GM18870 (cell line): Measurements from ENCODE around the gene IL27RA.

Source experiments
- ATAC-seq: cut with Tn5 transposase; IDR thresholded peaks from one replicate; pipeline ENCODE4 v1.9.1; 2021; ENCODE audit warnings: moderate library complexity; ENCODE audit not compliant: unreplicated experiment

The IL27RA gene

DNA sequence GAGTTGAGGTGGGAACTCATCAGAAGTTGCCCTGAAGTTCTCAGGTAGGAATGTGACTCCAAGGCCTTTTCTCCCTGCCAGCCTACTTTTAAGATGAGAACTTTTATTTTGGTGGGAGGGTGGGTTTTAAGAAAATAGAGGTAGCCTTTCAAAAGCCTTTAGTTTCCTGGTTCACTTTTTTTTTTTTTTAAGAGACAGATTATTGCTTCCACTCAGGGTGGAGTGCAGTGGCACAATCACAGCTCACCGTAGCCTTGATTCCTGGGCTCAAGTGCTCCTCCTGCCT, 51.1 kb downstream of the IL27RA start:
- no peak for ATAC-seq

DNA sequence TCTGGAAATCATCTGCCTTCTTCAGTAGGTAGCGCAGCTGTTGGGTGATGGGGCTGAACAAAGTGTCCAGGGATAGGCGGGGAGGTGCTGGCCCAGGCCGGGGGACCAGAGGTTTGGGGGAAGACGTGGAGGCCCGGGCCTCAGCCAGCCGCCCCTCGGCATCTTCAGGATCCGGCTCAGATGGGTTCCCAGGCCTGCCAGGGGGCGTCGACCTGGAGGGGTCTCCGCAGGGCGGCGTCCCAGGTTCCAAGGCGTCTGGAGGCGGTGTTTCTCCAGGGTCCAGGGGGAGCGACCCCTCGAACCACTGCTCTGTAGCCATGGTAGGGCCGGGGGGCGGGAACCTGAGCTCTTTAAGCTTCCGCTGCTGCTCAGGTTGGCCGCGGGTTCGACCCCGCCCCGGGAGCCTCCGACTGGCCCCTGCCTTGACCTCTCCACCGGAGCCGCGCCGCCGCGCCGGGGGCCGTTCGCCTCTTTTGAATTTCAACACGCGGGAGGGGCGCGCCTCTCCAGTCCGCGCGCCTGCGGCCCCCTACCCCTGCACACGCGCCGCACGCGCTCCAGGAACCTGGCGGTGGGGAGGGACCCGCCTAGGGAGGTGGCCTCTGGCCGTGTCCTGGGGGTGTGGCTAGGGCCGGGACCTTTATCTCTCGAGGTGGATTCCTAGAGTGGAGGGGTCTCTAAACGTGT, 53.9 kb downstream of the IL27RA start, which contains the start of gene C19orf67:
Gene C19orf67 (minus strand): TSS at position 475 of the 687 bp plus-strand sequence. CDS start 156 bp downstream, at position 319.
- ATAC-seq, result no peak

DNA sequence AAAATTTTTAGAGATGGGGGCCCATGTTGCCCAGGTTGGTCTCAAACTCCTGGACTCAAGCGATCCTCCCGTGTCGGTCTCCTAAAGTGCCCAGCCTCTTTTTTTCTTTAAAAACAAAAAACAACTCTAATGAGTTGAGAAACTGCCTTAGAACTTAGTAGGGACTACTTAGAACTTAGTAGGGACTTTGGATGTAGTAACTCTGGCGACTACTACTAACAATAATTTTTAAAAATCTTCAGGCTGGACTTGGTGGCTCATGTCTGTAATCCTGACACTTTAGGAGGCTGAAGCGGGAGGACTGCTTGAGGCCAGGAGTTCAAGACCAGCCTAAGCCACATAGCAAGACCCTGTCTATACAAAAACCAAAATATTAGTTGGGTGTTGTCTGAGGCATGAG, 54.5 kb downstream of the IL27RA start:
- ATAC-seq, result no peak

DNA sequence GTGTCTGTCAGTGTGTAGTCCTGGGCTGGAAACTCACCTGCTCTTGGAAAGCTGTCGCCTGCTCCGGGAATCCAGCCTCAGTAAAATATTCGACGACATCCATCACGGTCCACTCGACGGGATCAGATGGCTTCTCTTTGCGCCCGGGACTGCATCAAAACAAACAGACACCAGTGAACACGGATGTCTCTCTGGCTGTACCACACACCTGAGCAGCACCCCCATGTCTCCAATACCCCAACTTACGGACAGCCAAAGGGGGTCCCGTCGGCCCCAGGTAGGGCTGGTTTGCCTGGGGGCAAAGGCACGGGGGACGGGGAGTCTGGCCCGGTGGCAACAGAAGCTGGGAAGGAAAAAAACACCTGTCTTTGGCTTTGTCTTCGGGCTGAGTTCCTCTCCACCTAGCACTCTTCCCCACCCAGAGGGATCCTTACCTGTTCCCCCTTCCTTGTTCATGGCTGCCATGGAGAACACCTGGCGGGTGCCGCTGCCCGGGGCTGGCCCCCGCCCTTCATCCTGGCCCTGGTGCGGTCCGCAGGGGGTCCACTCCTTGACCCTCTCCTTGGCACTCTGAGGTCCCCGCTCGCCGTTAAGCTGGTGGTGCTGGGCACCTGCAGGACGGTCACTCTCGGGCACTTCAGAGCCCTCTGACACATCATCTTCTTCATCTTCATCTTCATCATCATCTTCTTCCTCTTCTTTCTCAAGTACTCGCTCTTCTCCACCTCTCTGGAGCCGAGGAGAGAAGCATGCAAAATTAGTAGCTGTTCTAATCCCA, 57.3 kb downstream of the IL27RA start:
- ATAC-seq, result no peak

DNA sequence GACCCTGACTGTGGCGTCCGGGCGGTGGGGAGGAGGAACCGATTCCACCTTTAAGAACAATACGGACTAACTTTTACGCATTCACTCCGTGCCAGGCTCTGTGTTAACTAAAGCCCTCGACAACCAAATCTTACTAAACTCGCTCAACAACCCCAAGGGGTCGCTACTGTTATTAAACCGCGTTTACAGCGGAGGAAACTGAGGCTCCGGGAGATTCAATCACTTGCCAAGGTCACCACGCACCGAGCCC, 57.8 kb downstream of the IL27RA start:
- ATAC-seq, result no peak

DNA sequence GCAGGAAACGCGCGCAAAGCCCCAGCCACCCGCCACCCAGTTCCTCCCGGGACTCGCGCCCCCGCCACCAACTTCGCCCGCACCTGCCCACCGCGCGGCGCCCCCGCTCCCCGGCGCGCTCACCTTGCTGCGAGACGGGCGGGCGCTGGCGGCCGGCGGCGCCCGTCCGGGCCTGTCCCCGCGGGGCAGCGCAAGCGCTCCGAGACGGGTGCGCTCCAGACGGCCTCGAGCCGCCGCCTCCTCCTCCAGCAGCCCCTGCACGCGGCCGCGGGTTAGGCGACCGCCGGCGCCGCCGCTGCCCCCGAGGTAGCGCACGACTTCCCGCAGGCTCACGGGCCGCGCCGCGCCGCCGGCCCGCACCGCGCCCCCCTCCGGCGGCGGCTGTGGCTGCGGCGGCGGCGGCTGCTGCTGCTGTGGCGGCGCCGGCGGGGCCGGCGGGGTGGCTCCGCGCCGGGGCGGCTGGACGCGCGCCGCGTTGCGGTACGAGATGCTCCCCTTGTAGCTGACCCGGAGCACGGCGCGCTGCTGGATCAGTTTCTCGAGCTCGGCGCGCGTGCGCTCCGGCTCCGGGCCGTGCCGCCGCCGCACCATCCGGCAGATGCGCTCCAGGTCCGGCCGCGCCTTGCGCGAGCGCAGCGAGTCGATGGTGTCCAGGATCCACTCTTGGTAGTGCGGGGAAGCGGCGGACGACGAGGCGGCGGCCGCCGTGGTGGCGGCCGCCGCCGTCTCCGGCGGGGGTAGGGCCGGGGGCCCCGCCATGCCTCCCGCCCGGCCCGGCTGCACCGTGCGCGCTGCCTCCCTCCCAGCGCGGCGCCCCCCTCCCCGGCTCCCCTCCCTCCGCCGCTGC, 58.3 kb downstream of the IL27RA start:
- ATAC-seq, result no peak

DNA sequence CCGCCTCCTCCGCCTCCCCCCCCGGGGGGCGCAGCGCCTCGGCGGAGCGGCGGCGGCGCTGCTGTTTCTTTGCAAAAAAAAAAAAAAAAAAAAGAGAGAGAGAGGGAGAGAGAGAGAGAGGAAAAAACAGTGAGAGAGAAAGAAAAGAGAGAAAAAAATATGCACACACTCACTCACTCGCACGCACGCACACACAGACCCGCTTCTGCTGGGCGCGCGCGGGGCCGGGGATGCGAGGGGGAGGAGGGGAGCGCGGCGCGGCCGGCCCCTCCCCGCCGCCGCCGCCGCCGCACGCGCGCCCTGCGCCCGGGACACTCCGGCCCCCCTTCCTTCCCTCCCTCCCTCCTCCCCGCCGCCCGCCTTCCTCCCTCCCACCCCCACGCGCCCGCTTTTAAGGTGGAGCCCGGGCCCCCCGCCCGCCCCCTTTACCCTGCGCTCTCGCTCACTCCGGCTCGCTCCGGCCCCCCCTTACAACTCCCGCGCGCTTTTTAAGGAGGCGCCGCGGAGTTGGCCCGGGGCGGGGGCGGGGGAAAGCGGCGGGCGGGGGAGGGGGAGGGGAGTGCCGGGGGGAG, 59.0 kb downstream of the IL27RA start, which contains the start of gene SAMD1:
Gene SAMD1 (minus strand): TSS at position 243 of the 572 bp plus-strand sequence.
- ATAC-seq, result no peak

DNA sequence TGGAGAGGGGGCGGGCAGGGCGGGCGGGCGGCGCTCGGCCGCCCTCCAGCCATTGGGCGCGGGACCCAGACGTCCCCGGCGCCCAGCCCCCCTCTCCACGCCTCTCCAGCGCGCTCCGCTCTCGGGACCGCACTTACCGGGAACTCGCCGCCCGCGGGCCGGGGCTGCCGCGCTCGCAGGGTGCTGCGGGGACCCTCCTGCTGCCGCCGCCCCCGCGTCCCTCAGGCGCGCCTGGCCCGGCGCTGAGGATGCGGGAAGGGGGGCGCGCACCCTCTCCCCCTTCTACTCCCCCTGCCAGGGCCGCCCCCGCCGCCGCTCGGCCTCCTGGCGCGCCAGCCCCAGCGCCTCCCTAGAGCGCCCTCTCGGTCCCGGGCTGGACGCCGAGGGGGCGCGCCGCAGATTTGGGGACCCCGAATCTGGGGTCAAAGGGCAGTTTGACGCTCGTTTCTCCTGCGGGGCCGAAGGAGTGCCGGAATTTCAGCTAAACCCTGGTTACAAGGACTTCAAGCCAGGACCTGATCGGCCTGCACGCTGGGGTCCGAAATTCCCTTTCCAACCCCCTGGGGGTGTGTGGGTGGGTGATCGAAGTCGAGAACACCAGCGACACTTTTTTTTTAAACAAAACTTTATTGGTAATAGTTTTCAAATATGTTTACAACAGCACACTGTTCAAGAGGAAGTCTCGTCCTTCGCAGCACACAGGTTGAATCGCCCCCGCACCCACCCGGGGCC, 59.7 kb downstream of the IL27RA start:
- no peak for ATAC-seq

DNA sequence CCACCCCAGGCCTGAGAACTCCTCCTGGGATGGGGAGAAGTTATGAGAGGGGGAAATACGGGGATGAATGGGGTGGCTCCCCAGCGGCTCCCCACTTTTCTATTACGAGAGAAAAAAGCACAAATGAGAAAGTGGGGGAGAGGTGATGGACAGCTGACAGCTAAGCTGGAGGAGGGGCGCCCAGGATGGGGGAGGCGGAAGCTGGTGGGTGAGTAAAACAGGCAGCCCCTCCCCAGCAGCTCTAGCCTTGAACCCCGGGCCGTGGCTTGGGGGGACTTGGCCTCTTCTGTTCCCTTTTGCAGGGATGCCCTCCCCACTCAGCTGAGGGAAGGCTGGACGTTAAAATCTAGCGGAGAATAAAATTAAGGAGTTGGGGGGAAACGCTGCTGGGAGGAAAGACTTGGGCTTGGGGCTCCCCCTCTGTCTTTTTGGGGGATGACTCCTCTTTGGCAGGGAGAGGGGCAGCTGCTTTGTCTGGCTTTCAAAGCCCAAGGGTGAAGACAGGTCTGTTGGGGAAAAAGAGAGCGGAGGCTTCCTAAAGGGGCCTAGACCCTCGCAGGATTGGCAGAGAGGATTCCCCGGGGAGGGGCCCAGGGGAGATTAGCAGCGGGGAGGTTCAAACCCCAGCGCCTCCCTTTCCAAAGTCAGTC, 60.4 kb downstream of the IL27RA start:
- no peak for ATAC-seq

DNA sequence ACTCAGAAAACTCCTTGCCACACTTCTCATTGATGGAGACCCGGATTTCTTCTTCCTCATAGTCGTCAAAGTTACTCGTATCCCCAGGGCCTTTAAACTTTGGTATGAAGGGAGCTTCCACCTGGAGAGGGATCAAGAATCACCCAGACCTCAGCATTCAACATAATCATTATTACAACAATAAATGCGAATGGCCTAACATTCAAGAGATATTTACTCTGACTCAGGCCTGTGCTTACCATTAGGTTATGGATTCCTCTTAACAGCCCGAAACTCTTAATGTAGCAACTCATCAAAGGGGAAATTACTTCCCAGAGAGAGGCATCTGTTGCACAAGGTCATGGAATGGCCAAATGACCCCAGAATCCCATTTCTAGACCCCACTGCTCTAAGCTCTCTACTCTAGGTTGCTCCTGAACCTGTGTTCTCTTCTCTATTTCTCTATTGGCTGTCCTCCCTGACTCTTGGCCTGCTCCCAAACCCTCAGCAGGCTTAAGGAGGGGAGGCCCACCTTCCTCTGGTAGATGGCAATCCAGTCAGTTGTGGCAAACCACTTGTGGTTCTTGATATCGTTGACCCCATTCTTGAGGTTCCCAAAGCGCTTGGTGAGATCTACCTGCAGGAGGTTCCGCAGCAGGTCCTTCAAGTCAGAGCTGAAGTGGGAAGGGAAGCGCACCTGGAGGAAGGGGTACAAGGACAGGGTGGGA, 61.7 kb downstream of the IL27RA start:
- no peak for ATAC-seq

DNA sequence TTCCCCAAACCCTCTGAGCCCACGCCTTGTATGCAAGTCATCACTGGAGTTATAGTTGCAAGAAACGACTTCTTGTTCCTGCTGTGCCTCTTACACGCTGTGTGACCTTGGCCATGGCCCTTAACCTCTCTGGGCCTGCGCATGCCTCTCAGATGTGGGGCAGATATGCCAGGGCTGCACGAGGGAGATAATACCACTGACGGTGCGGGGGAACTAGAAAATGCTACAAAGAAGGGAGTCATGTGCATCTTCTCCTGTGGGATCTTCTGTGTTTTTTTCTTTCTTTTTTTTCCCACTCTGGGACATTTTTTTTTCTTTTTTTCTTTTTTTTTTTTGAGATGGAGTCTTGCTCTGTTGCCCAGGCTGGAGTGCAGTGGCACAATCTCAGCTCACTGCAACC, 63.3 kb downstream of the IL27RA start:
- no peak for ATAC-seq

DNA sequence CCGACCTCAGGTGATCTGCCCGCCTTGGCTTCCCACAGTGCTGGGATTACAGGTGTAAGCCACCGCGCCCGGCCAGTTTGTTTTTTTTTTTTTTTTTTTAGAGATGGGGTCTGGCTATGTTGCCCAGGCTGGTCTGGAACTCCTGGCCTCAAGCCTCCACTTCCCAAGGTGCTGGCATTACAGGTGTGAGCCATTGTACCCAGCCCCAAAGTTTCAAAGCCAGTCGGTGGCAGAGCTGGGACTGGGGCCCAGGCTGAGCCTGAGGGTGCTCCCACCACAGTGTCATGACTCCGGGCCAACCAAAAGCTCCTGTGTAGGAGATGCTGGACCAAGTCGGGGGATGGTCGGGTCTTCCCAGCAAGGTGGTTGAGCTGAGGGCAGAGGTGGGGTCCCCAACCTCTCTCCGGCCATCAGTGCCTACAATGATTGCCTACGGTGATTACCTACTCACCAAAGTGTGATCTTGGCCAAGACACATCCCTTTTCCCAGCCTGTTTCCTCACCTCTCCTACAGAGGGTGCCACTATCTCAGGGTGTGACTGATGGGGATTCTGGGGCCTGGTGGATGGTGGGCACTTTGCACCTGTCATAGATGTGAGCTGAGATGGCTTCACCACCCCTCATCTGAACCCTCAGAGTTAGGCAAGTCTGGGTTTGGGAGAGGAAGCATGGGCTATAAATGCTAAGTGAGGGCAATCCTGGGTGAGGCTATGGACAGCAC, 64.9 kb downstream of the IL27RA start:
- ATAC-seq, result no peak

DNA sequence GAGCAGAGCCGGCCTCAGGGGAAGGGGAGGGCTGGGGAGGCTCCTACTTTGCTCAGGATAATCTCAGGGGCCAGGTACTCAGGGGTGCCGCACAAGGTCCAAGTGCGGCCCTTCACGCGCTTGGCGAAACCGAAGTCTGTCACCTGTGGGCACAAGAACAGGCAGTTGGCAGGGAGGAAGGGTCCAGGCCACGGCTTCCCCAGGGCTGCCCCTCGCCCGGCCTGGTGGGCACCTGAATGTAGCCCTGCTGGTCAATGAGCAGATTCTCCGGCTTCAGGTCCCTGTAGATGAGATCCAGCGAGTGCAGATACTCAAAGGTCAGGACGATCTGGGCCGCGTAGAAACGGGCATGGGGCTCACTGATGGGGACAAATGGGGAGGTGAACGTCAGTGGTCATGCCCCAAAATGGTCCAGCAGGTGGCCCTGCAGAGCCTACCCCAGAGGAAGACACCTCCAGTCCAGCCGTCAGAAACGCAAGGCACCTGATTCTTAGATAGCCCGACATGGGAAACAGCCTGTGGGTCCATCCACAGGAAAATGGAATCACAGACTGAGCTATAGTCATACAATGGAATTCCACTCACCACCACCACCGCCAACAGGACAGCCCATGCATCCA, 66.1 kb downstream of the IL27RA start:
- no peak for ATAC-seq

DNA sequence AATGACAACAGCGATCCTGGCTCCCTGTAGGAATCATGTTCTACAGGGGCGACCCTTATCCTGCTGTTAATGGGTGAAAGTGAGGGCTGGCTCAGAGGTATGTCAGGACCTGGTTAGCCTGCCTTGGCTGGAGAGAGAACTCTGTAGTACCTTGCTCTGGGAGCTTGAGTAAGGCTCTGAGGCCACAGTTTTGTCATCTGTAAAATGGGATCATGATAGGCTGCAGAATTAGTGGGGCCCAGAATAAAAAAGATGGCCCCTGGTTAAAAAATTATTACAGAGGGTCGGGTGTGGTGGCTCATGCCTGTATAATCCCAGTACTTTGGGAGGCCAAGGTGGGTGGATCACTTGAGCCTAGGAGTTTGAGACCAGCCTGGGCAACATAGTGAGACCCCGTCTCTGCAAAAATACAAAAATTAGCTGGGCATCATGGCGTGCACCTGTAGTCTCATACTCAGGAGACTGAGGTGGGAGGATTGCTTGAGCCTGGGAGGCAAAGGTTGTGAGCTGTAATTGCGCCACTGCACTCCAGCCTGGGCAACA, 69.5 kb downstream of the IL27RA start:
- ATAC-seq, result no peak

DNA sequence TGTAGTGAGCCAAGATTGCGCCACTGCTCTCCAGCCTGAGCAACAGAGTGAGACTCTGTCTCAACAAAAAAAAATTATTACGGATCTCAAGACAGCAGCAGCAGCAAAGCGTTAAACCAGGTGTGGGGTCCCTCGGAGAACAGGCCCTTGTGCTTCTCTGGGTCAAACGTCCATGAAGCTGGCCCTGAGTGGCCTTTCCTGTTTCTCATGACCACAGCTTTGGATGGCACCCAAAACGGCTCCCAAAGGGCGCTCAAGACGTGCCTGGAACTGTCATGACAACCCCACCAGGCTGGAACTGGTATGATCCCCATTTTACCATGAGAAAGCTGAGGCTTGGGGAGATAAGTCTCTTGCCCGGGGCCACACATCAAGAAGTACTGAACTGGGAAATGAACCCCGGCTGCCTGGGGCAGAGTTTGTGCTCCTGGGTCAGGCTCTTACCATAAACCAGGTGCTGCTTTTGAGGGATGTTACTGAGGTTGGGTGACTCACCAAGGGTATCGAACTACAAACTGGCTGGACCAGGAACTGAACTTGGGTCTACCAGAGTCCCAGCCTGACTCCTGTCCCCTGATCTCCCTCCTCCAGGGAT, 70.6 kb downstream of the IL27RA start:
- ATAC-seq, result no peak

DNA sequence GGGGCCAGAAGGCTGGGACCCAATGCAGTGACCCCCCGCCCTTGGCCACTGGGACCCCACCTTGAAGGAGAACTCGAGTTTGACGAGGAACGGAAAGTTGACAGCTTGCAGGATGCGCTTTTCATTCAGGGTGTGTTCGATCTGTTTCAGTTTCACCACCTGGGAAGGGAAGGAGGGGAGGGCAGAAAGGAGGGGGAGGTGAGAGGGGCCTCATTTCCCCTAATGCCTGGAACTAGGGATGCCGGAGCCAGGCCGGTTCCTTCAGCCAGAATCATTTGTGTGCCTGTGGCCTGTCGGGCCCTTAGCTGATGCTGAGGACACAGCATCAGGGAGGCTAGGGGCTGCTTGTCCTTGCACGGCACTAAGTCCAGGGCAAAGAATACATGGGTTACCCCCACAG, 71.2 kb downstream of the IL27RA start:
- no peak for ATAC-seq
